ENCODE data around the gene CCDC167.

CCDC167 gene

DNA sequence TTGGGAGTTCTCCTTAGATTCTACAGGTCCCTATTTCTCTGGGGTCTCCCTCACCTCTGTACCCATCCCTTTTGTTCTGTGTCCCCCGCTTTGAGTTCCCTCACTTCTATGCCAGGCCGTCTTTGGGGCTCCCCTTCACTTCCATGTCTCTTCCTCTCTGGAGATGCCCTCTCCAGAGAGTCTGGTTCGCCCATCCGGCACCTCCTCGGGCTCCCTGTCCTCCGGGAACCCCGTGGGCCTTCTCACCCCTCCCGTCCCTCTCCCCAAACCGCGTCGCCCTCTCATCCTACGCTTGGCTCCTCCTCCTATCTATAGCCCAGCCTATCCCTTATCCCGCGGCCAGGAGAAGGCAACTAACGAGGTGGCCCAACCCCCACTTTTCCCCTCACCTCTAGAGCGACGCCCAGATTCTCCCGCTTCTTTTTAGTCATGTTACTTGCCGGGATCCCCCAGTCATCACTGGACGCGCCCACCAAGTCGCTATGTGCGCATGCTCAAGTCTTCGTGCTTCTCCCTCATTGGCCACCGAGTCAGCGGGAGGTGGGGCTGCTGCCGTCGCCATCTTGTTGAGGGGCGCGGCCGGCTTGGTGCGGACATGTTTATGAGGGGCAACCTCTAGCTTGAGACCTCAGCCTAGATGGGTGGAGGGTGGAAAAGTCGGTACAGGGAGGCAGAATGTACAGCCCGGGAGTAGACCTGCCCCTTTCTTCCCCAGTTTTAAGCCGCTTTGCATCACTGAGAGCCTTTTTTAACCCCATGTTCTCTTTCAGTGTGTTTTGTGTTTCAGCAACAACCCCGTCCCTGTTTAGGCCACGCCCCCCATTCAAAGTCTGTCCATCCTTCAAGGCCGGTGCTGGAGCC is at the start of gene CCDC167:
Gene CCDC167, minus strand, starts transcription at position 461 of the 861 bp plus-strand sequence. Its CDS starts 30 bp downstream, at position 431.
- peak; percentile 98 for DNase-seq

DNA sequence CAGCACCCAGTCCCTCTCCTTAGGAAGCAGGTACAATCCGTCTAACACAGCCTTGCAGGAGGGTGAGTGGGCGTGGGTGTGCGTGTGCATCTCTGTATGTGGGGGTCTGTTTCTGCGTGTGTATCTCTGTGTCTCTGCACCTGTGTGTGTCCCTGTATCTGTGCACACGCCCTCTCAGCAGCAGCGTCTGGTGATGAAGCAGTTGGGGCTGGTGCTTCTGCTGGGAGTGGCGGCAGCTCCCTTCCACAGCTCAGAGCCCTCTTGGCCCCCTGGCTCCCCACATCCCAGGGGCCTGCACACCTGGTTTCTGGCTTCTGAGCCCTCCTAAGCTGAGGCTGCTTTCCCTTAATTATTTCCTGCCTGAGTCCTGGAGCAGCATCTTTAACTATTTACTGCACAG is 49.5 kb upstream of the CCDC167 start:
- no peak for DNase-seq

DNA sequence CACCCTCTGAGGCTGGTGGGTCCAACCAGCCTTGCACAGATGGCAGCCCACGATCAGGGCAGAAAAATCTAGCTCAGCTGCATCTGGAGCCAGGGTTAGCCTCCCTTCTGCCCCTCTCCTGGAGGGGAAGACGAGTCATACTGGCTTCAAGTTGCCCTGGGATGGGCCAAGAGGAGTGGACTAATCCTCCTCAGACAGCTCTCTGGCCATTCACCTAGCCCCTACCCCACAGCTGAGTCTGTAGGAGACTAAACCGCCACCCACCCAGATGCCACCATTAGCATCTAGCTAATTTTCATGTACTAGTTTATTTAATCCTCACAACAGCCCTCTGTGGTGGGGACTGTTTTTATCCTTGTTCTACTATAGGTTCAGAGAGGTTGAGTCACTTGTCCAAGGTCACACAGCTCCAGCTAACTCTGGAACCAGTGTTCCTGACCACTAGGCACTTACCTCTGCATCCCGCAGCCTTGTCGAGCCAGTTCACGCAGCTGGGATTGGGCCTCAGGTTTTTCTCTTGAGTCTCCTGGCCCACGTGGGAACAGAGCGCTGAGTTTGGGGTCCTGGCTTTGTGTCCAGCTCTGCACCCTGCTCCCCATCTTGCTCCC is 48.5 kb upstream of the CCDC167 start:
- no peak for DNase-seq

DNA sequence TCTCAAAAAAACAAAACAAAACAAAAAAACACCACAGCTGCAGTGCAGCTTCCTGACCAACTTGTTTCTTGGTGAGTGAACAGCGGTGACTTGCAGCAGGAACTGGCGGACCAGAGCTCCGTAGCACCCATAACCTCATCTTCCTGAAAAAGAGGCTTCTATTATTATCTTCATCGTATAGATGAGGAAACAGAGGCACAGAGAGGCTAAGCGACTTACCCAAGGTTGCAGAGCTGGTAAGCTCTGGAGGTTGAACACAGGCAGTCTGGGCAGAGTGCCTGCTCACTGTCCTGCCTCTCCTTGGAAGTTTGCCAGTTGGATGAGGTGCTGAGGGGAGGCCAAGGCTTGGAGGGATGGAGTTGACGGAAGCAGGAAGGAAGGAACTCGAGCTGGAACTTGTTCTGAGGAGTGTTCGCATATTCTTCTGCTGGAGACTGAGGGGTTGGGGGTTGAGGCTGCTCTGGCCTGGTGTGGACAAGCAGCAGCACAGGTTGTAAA is 47.9 kb upstream of the CCDC167 start:
- DNase-seq = peak; percentile 36

GRCh38 chr6:37546141-37546871 is 46.6 kb upstream of the CCDC167 start:
- no peak for DNase-seq

DNA sequence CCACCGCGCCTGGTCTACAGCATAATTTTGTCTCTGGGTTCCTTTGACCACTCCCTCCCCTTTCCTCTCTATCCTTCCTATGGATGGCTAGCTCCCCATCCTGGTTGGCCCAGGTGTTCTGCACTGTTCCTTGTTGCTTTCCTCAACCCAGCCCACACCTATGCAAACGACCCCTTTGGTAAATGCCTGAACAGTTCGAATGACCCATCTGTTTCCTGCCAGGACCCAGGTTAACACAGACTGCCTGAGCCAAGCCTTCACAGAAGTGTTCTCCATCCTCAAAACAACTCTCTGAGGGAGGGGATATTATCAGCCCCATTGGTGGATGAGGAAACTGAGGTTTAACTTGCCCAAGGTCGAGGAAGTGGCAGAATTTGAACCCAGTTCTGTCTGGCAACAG is 44.8 kb upstream of the CCDC167 start:
- DNase-seq = no peak

DNA sequence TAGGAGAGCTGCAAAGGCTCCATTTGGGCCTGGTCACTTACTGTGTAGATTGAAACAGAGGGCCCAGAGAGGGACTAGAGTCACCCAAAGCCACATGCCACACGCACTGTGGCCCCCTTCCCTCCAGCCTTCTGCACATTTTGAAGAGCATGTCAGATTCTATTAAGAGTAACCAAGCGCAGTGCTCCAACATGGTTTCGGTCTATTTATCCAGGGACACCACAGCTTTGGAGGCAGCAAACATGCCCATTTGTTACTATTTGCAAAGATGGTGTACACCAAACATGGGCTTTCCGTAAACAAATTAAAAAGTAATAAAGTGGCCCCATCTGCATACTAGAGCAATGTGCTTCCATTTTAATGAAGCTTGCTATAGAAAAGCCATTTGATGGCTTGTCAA is 43.7 kb upstream of the CCDC167 start:
- DNase-seq = no peak

- no peak for DNase-seq
Measured at GRCh38 chr6:37541346-37541745, 41.7 kb upstream of the CCDC167 start.

DNA sequence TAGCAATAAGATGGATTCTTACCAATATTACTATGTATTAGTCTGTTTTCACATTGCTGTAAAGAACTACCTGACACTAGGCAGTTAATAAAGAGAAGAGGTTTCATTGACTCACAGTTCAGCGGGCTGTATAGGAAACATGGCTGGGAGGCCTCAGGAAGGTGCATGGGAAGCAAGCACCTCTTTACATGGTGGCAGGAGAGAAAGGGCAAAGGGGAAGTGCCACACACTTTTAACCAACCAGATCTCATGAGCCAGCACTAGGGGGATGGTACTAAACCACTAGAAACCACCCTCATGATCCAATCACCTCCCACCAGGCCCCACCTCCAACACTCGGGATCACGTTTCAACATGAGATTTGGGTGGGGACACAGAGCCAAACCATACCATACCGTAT is 40.7 kb upstream of the CCDC167 start:
- no peak for DNase-seq

GRCh38 chr6:37540029-37540352 is 40.3 kb upstream of the CCDC167 start:
- DNase-seq = no peak

GRCh38 chr6:37539171-37540028 is 39.7 kb upstream of the CCDC167 start:
- DNase-seq = no peak

DNA sequence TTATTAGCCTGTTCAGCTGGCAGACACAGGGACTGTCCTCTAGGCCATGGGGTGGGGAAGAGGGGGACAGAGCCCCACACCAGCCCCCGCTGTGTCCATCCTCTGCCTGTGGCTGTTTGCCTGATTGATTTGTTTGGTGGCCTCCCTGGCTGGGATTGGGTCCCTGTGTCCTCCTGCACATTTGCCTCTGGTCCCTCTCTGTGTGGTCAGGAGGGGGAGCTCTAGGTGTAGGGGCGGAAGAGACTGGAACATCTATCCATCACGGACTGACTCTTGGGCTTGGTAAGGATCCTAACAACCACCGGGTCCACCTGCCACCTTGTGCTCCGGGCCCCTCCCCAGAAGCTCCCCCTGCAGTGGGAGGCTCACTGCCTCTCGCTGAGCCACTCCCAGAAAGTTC is 38.4 kb upstream of the CCDC167 start:
- DNase-seq = no peak

DNA sequence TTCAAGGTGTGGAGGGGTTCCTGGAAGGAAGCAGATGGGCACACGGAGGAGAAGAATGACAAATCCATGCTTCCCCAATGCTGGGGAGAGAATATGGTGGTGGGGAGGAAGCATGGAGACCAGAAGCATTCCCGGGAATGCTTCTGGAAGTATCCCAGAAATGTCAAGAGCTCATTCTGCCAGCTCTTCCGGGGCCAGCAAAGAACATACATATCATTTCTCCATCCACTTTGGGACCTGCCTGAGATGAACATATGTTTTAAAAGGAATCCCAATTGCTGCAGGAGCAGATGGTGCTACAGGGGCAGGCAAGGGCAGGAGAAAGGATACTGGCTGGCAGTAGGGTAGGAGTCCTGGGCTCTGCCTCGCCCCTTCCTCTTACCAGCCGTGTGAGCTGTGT is 37.9 kb upstream of the CCDC167 start:
- DNase-seq = no peak

DNA sequence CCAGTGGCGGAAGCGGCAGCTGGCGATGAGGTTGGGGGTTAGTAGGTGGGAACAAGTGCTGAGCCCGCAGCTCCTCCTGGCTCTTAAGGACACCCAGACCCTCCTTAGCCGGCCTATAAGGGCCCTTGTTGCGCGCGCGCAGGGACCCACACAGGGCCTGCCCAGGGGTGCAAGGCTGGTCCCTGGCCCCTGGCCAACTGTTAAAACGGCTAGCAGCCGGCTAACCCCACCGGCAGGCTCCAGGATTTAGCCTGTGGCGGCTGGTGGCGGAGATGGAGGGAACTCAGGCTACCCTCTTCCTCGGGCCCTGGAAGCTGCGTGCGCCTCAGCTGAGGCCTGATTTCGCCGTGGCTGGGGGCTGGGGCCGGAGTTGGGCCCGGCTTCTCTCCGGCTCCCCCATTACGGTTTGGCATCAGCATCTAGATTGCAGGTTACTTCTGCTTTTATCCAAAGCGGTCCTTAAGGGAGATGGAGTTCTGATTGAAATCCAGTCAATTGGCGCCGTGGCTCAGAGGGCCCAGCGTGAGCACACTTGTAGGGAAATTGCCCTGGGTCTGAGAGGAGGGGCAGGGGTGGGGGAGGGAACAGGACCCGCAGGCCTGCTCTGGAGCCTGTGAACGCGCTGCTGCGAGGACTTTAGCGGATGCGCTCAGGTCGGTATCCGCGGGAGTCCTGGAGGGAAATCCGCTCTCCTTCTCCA is 36.9 kb upstream of the CCDC167 start:
- DNase-seq = peak; percentile 20

GRCh38 chr6:37535759-37536490 is 36.2 kb upstream of the CCDC167 start:
- DNase-seq = peak; percentile 56

- DNase-seq = no peak
Measured at GRCh38 chr6:37535428-37535758, 35.7 kb upstream of the CCDC167 start.

- DNase-seq = no peak
Measured at GRCh38 chr6:37534893-37535292, 35.2 kb upstream of the CCDC167 start.

DNA sequence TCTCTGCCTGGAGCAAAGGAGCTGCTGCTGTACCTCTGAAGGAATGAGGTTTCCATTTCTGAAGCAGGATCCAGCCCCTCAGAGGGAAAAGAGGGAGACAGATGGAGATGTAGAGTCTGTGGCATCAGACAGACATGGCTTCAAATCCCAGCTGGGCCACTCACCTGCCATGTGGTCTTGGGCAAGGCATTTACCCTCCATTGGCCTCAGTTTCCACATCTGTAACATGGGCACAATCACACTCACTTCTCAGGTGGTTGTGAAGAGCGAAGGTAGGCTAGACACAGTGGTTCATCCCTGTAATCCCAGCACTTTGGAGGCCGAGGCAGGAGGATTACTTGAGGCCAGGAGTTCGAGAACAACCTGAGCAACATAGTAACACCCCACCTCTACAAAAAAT is 32.4 kb upstream of the CCDC167 start:
- no peak for DNase-seq

GRCh38 chr6:37531437-37532036 is 31.8 kb upstream of the CCDC167 start:
- DNase-seq = no peak

DNA sequence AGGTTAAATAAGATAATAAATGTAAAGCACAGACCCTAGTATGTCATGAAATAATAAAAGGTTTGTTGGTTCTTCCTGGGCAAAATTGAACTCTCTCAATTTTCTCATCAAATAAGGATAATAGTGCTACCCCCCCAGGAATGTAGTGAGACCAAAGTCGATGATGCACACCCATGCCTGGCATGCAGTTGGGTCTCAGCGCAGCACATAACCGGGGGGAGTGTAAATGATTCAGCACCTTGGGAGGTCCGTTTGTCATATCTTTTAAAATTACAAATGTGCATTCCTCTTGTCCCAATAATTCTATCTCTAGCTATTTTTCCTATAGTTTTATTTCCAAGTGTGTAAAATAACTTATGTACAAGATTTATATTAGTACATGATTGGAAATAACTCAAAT is 31.3 kb upstream of the CCDC167 start:
- no peak for DNase-seq

GRCh38 chr6:37530297-37530696 is 30.6 kb upstream of the CCDC167 start:
- no peak for DNase-seq

Data from COR-L47 (cell line).